ENCODE data around the gene EXOC3.
"Not testable (repeated sequence)": the region's sequence is repeated elsewhere in the genome, so short reads cannot be mapped to it uniquely, and the experiment has no call there.

The EXOC3 gene

DNA sequence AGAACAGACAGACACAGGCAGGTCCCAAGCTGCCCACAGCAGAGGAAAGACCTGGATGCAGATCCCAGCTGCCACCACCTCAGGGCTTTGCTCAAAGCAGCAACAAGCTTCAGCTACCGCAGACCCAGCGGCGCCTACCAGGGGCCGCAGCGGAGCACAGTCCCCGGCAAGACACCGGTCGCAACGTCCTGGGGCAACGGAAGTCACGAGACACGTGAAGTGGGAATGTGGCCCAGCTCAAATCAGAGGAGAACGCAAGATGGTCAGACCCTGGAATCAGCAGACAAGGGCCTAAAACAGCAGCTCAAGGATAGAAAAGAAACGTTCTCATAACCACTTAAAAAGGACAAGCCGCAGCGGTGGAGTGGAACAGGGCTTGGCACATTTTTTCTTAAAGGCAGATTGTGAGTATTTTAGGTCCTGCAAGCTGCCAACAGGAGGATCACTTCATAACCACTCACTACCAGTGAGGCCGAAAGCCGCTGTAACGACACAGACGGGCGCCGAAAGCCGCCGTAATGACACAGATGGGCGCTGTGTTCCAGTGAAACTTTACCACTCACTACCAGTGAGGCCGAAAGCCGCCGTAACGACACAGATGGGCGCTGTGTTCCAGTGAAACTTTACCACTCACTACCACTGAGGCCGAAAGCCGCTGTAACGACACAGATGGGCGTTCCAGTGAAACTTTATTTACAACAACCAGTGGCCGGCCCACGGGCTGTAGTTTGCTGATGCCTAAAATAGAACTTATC lies 59.5 kb downstream of the EXOC3 start:
- no peak for DNase-seq (ENCODE audit: low read depth)

DNA sequence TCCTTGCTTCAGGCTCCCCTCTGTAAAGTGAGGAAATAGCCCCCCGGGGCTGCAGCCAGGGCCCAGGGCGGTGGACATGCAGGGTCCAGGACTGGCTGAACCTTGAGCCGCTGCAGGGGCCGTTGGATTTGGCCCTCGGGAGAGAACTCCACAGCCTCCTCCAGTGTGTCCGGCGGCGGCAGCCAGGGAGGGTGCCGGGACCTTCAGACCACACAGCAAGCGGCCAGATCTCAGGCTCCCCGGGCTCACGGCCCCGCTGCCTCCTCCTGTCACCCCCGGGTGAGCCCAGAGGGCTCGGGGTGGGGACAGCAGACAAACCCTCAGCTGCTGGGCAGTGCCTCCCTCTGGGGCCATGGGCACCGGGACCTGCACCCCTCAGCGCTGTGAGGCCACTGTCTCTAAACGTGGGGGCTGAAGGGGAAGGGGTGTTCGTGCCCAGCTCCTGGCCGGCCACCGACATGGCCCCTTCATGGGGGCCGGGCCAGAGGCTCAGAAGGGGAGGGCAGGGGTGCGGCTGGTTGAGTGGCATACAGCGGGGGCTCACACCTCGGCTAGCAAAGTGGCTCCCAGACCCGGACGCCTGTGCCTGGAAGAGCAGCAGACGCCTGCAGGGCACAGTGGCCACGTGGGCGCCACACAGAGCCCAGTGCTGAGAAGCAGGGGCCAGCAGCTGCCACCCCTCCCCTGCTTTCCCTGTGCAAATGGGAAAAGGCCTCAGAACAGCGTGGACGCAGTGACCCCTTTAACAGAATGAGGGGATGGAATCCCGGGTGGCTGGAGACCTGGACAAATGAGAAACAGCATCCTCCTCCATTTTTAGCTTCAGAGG lies 61.6 kb downstream of the EXOC3 start:
- DNase-seq (ENCODE audit: low read depth): no peak

DNA sequence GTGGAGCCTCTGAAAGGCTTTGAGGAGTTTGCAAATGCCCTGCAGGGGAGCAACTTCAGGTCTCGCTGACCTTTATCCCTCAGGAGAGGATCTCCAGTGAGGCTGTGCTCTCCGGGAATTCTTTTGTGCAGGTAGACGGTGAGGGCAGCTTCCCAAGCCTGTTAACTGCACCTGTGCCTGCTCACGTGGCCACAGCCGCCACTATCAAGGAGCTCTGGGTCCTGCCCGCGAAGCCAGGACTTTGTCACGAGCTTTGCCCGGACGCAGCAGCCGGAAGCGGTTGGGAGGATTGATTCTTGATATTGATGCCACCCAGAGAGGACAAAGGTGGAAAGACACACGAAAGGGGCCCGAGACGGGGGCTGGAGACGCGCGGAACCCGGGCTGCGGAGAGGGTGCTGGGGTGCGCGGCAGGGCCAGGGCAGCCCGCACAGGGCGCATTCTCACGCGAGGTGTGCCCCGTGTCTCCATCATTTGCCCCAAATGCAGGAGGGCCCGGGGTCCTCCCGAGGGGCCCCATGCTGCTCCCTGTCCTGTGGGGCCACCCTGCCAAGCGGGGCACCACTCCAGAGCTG lies 63.1 kb downstream of the EXOC3 start:
- no peak for DNase-seq (ENCODE audit: low read depth)

- not testable (repeated sequence) for DNase-seq (ENCODE audit: low read depth)
Measured at GRCh38 chr5:507986-508575, 65.1 kb downstream of the EXOC3 start.

DNA sequence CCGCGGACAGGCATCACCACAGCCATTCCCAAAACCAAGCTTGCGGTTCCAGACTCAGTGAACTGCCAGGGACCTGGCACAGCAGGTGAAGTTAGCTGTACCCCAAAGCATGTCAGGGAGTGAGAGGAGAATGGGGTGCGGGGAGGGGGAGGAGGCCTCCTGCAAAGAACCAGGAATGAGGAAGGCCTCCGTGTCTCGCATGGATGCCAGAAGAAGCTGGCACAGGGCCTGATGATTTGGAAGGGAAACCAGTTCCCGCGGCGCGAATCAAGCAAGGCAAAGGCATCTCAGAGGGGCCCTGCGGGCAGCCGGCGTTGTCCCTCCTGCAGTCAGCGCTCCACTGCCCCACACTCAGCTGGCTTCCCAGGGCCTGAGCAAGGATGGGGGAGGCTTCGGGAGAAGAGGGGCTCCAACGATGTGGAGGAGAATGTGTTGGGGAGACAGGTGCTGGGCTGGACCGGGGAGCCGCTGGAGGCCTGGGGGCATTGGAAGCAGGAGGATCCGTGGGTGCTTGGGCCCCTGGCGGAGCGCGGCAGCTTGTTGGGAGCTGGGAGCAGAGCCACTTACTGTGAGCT lies 66.7 kb downstream of the EXOC3 start:
- DNase-seq (ENCODE audit: low read depth): no peak

- no peak for DNase-seq (ENCODE audit: low read depth)
Measured at GRCh38 chr5:510521-510920, 67.5 kb downstream of the EXOC3 start.

- DNase-seq (ENCODE audit: low read depth): no peak
Measured at GRCh38 chr5:511476-511875, 68.5 kb downstream of the EXOC3 start.

- DNase-seq (ENCODE audit: low read depth): no peak
Measured at GRCh38 chr5:513216-514100, 70.5 kb downstream of the EXOC3 start.

- no peak for DNase-seq (ENCODE audit: low read depth)
Measured at GRCh38 chr5:514101-514485, 71.1 kb downstream of the EXOC3 start.

DNA sequence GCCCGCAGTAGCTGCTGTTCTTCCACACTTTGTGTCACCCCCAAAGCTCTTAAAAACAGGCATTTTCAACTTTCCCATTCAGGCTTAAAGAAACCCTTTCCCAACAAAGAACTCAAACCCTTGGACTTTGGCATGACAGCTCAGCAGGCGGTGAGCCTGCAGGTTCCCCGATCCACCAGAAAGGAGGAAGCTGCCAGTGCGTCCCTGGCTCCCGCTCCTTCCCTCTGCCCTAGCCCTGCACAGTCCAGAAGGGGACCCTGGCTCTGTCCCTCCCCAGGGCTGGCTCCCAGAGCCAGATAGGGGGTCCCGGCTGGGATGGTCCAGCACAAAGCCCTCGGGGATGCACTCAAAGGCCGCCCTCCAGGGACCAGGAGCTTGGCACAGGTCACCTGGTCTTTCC lies 71.7 kb downstream of the EXOC3 start:
- no peak for DNase-seq (ENCODE audit: low read depth)

GRCh38 chr5:515273-515836 lies 72.4 kb downstream of the EXOC3 start:
- DNase-seq (ENCODE audit: low read depth): no peak

- DNase-seq (ENCODE audit: low read depth): no peak
Measured at GRCh38 chr5:516338-516925, 73.5 kb downstream of the EXOC3 start.

Measured in GM04503 (cell line).